ENCODE measurements around the gene KCTD20.
"Not testable (repeated sequence)": the region's sequence is repeated elsewhere in the genome, so short reads cannot be mapped to it uniquely, and the experiment has no call there.

KCTD20 gene

GRCh38 chr6:36444470-36444869 is 1.7 kb downstream of the KCTD20 start:
- TF ChIP-seq CTCF (IDR thresholded peaks at IDR 0.05; ENCODE audit: low read depth, low read length, missing control alignments), result no peak
- no peak for DNase-seq (ENCODE audit: low read depth)
- H3K4me3 ChIP-seq (ENCODE audit: low read depth, low read length), result peak overlapping the region; percentile 88

DNA sequence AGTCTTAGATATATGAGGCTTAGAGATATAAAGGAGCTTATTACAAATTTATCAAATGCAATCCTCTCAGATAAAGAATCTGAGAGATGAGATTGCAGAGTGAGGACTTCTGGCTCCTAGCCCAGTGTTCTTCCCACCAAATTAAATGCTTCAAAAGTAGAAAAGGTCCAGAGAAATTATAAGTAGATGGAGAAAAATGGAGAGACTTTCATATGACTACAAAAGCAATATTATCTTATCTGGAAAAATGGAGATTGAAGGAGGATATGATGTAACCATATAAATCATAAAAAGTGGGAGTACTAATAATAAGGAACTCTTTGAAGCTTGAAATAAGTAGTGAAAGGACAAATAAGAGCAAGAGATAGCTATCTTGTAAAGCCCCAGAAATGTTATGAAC is 2.8 kb downstream of the KCTD20 start:
- H3K4me3 ChIP-seq (ENCODE audit: low read depth, low read length), result no peak overlapping the region
- no peak for DNase-seq (ENCODE audit: low read depth)
- no peak for TF ChIP-seq CTCF (IDR thresholded peaks at IDR 0.05; ENCODE audit: low read depth, low read length, missing control alignments)

DNA sequence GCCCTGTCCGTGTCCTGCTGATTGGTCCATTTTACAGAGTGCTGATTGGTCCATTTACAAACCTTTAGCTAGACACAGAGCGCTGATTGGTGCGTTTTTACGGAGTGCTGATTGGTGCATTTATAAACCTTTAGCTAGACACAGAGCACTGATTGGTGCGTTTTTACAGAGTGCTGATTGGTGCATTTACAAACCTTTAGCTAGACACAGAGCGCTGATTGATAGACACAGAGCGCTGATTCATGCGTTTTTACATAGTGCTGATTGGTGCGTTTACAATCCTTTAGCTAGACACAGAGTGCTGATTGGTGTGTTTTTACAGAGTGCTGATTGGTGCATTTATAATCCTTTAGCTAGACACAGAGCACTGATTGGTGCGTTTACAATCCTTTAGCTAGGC is 6.4 kb downstream of the KCTD20 start:
- H3K4me3 ChIP-seq (ENCODE audit: low read depth, low read length); DNase-seq (ENCODE audit: low read depth): not testable (repeated sequence)

DNA sequence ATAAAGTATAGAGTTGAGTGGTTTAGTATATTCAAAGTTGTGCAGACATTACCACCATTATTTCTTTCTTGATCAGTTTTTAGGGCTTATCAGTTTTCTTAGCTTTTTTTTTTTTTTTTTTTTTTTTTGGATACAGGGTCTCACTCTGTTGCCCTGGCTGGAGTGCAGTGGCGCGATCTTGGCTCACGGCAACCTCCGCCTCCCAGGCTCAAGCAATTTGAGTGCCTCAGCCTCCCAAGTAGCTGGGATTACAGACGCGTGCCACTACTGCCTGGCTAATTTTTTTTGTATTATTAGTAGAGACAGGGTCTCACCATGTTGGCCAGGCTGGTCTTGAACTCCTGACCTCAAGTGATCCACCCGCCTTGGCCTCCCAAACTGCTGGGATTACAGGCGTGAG is 10.1 kb downstream of the KCTD20 start:
- DNase-seq (ENCODE audit: low read depth); H3K4me3 ChIP-seq (ENCODE audit: low read depth, low read length): not testable (repeated sequence)

GRCh38 chr6:36455486-36456027 is 12.8 kb downstream of the KCTD20 start:
- no peak overlapping the region for H3K4me3 ChIP-seq (ENCODE audit: low read depth, low read length)
- DNase-seq (ENCODE audit: low read depth), result no peak
- no peak for TF ChIP-seq CTCF (IDR thresholded peaks at IDR 0.05; ENCODE audit: low read depth, low read length, missing control alignments)

DNA sequence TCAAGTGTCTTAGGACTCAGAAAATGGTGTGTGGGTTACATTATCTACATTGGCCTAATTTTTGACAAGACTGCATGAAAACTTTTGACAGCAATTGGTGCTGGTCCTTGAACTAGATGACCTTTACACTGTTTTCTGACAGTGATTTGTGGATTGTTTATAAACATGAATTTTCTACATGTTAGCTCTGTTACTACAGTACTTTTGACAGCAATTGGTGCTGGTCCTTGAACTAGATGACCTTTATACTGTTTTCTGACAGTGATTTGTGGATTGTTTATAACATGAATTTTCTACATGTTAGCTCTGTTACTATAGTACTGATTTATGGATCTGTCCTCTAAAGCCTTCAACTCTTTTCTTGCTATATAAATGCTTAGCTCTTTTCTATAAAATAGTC is 16.7 kb downstream of the KCTD20 start:
- H3K4me3 ChIP-seq (ENCODE audit: low read depth, low read length), result no peak overlapping the region
- TF ChIP-seq CTCF (IDR thresholded peaks at IDR 0.05; ENCODE audit: low read depth, low read length, missing control alignments), result no peak
- DNase-seq (ENCODE audit: low read depth), result no peak

- TF ChIP-seq CTCF (IDR thresholded peaks at IDR 0.05; ENCODE audit: low read depth, low read length, missing control alignments), result no peak
- H3K4me3 ChIP-seq (ENCODE audit: low read depth, low read length), result no peak overlapping the region
- no peak for DNase-seq (ENCODE audit: low read depth)
These were observed 18.1 kb downstream of the KCTD20 start for GRCh38 chr6:36460916-36461315.

GRCh38 chr6:36461646-36462045 is 18.8 kb downstream of the KCTD20 start:
- no peak overlapping the region for H3K4me3 ChIP-seq (ENCODE audit: low read depth, low read length)
- DNase-seq (ENCODE audit: low read depth), result no peak
- no peak for TF ChIP-seq CTCF (IDR thresholded peaks at IDR 0.05; ENCODE audit: low read depth, low read length, missing control alignments)
